ENCODE data around the gene VLDLR.

DNA sequence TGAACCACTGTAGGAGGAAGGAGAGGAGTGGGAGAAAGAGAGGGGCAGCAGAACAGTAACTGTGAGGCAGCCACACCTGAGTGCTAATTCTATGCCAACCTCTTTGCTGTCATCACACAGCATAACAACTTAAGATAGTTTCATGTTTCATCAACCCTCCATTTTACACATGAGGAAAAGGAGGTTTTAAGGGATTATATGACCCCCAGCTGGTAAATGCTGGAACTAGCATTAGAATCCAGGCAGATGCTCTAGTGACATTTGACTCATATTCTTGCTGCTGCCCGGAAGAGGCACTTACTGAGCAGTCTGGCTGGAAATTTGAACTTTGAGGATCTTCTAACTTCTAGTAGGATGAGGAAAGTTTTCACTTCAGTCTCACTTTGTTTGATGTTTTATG lies 24.1 kb upstream of the VLDLR start:
- TF ChIP-seq POLR2A (IDR thresholded peaks at IDR 0.05; ENCODE audit: low read depth), result no peak
- TF ChIP-seq, protein P1, sequence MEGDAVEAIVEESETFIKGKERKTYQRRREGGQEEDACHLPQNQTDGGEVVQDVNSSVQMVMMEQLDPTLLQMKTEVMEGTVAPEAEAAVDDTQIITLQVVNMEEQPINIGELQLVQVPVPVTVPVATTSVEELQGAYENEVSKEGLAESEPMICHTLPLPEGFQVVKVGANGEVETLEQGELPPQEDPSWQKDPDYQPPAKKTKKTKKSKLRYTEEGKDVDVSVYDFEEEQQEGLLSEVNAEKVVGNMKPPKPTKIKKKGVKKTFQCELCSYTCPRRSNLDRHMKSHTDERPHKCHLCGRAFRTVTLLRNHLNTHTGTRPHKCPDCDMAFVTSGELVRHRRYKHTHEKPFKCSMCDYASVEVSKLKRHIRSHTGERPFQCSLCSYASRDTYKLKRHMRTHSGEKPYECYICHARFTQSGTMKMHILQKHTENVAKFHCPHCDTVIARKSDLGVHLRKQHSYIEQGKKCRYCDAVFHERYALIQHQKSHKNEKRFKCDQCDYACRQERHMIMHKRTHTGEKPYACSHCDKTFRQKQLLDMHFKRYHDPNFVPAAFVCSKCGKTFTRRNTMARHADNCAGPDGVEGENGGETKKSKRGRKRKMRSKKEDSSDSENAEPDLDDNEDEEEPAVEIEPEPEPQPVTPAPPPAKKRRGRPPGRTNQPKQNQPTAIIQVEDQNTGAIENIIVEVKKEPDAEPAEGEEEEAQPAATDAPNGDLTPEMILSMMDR (IDR thresholded peaks at IDR 0.05), result no peak
